HepG2 (cell line): ENCODE measurements around the gene TMEM144. TPM values are rescaled to one million over a fixed set of nuclear protein-coding genes. Genes with fewer than 3 reads are reported as not detected.

Experiments
- AGO1 ChIP-seq: fragments of 200-400 bp; formaldehyde crosslinking; IDR thresholded peaks from 2 replicates; pipeline ENCODE4 v1.6.1; 2017; ENCODE audit warnings: mild to moderate bottlenecking, low read depth, low read length, moderate library complexity; ENCODE audit not compliant: poor library complexity, severe bottlenecking
- DR1 ChIP-seq: sonication (generic); formaldehyde crosslinking; IDR thresholded peaks from 2 replicates; pipeline ENCODE4 v1.8.0; 2021; ENCODE audit warnings: mild to moderate bottlenecking, missing genetic modification reagents, inconsistent platforms
- MEIS2 ChIP-seq: sonication (generic); formaldehyde crosslinking; IDR thresholded peaks from 2 replicates; pipeline ENCODE4 v1.9.0; 2021; ENCODE audit warnings: mild to moderate bottlenecking, missing genetic modification reagents
- NCOA1 ChIP-seq: sonication (generic); formaldehyde crosslinking; IDR thresholded peaks from 2 replicates; pipeline ENCODE4 v1.9.0; 2021; ENCODE audit warnings: missing genetic modification reagents
- SP1 ChIP-seq, 2 experiments: fragments of 450-650 bp in 1 of 2; sonication (generic) in 1 of 2; formaldehyde crosslinking in 1 of 2; IDR thresholded peaks; 2 replicates each; pipeline versions ENCODE4 v1.4.0 to v1.6.1; 2016 to 2020; ENCODE audit warnings: missing genetic modification reagents in 1 of 2
- ZNF350 ChIP-seq: sonication (generic); formaldehyde crosslinking; IDR thresholded peaks from 2 replicates; pipeline ENCODE4 v1.4.0; 2020; ENCODE audit warnings: mild to moderate bottlenecking, low read depth, missing genetic modification reagents, borderline replicate concordance
- ZNF792 ChIP-seq: IDR thresholded peaks from 2 replicates; pipeline ENCODE4 v1.6.1; 2016
- polyA plus RNA-seq, 8 experiments: library from polyadenylated mRNA; depleted of rRNA in 3 of 8; stranded (reverse) in 7 of 8; unstranded in 1 of 8; fragments of >200 nt; fragmentation: Illumina TruSeq in 4 of 8; extraction: Trizol in 4 of 8; gene quantifications; 2 replicates each; pipeline versions ENCODE4 v1.2.1 to v1.2.3, GENCODE V29; 2011 to 2016; ENCODE audit warnings: low read depth in 4 of 8, missing spikeins in 1 of 8, mixed read lengths in 1 of 8; ENCODE audit not compliant: insufficient read depth in 1 of 8
- total RNA-seq, 5 experiments: library from RNA; depleted of rRNA; stranded (reverse); fragments of >200 nt; fragmentation: Illumina TruSeq; extraction: Trizol; gene quantifications; 2 replicates each; pipeline ENCODE4 v1.2.3, GENCODE V29; 2016; ENCODE audit warnings: low read depth in 1 of 5
- TF ChIP-seq, protein P1 (sequence below): IDR thresholded peaks from 2 replicates; pipeline ENCODE4 v1.6.1; 2016; ENCODE audit warnings: missing compliant biosample characterization, missing genetic modification reagents, borderline replicate concordance
- TF ChIP-seq, protein P2 (sequence below): sonication (generic); formaldehyde crosslinking; IDR thresholded peaks from 2 replicates; pipeline ENCODE4 v1.4.0; 2020; ENCODE audit warnings: missing genetic modification reagents, borderline replicate concordance
- TF ChIP-seq, protein P3 (sequence below): sonication (generic); formaldehyde crosslinking; IDR thresholded peaks from 2 replicates; pipeline ENCODE4 v1.5.1; 2020; ENCODE audit warnings: mild to moderate bottlenecking, missing genetic modification reagents, moderate library complexity
- TF ChIP-seq, protein P4 (sequence below): sonication (generic); formaldehyde crosslinking; IDR thresholded peaks from 2 replicates; pipeline ENCODE4 v1.8.0; 2022; ENCODE audit warnings: mild to moderate bottlenecking, missing genetic modification reagents
- TF ChIP-seq, protein P5 (sequence below): sonication (generic); formaldehyde crosslinking; IDR thresholded peaks from 2 replicates; pipeline ENCODE4 v1.5.1; 2020; ENCODE audit warnings: mild to moderate bottlenecking, missing genetic modification reagents

The TMEM144 gene
- total and polyA plus RNA-seq, 2 of the 13 experiments (the other 11 are each of a cell fraction or from before 2014, with no cell fraction given) = 10.9 to 12.3 TPM

DNA sequence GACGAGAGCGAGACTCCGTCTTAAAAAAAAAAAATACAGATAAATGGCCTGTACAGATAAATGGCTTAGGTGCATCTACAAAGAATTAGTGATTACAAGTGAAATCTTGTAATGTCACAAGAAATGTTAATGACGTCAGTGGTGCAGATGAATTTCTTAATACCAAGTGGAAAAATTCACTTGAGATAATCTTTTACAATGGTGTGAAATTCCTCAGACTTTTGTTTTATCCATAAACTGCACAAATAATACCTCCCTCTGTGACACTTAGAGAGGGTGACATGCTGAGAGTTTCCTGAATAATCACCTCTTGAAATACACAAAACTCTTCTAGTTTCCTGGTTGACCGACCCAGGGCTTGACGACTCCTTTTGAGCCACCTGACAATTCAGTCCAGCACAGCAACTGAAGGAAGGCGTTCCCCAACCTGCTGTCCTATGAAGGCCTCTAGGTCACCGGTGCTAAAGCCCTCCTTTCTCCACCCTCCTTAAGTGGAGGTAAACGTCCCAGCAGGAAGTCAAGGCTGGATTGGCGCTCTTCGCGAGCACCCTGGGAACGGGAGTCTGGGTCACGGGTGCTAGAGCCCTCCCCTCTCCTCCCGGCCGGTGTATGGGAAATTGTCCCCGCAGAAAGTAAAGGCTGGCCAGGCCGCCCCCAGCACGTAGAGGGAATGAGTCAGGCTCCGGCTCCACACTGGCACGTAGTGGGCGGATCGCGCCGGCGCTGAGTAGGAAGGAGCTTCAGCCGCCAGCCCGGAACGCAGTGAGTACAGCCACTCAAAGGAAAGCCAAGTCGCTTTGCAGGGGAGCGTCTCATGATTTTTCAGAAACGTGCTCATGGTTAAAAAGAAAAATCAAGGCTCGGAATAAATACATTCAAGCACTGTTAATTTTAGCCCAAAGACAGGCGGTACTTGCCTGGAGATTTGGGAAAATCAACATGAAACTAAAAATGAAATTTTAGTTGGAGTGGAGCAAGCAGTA lies at the start of gene TMEM144 (continued):
- TF ChIP-seq SP1 (IDR thresholded peaks at IDR 0.05) = no peak
- 0 out of 2 replicates have a peak, but pooled peaks have one; percentile 34 for TF ChIP-seq SP1 (CRISPR knock-in tag; IDR thresholded peaks at IDR 0.05)
- TF ChIP-seq, protein P1, sequence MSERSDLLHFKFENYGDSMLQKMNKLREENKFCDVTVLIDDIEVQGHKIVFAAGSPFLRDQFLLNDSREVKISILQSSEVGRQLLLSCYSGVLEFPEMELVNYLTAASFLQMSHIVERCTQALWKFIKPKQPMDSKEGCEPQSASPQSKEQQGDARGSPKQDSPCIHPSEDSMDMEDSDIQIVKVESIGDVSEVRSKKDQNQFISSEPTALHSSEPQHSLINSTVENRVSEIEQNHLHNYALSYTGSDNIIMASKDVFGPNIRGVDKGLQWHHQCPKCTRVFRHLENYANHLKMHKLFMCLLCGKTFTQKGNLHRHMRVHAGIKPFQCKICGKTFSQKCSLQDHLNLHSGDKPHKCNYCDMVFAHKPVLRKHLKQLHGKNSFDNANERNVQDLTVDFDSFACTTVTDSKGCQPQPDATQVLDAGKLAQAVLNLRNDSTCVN (CRISPR knock-in tag) = peak; percentile 25; the same call in 1 of the 2 replicates
- peak; percentile 31; the same call in 1 of the 2 replicates for TF ChIP-seq DR1 (CRISPR knock-in tag)
- peak; percentile 34; the same call in 1 of the 2 replicates for TF ChIP-seq ZNF792 (CRISPR knock-in tag)
- TF ChIP-seq, protein P2, sequence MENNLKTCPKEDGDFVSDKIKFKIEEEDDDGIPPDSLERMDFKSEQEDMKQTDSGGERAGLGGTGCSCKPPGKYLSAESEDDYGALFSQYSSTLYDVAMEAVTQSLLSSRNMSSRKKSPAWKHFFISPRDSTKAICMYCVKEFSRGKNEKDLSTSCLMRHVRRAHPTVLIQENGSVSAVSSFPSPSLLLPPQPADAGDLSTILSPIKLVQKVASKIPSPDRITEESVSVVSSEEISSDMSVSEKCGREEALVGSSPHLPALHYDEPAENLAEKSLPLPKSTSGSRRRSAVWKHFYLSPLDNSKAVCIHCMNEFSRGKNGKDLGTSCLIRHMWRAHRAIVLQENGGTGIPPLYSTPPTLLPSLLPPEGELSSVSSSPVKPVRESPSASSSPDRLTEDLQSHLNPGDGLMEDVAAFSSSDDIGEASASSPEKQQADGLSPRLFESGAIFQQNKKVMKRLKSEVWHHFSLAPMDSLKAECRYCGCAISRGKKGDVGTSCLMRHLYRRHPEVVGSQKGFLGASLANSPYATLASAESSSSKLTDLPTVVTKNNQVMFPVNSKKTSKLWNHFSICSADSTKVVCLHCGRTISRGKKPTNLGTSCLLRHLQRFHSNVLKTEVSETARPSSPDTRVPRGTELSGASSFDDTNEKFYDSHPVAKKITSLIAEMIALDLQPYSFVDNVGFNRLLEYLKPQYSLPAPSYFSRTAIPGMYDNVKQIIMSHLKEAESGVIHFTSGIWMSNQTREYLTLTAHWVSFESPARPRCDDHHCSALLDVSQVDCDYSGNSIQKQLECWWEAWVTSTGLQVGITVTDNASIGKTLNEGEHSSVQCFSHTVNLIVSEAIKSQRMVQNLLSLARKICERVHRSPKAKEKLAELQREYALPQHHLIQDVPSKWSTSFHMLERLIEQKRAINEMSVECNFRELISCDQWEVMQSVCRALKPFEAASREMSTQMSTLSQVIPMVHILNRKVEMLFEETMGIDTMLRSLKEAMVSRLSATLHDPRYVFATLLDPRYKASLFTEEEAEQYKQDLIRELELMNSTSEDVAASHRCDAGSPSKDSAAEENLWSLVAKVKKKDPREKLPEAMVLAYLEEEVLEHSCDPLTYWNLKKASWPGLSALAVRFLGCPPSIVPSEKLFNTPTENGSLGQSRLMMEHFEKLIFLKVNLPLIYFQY (CRISPR knock-in tag) = no peak
- peak; percentile 81; the same call in 1 of the 2 replicates for TF ChIP-seq ZNF350 (CRISPR knock-in tag)
- TF ChIP-seq NCOA1 (CRISPR knock-in tag) = peak; percentile 42; the same call in 1 of the 2 replicates
- TF ChIP-seq, protein P3, sequence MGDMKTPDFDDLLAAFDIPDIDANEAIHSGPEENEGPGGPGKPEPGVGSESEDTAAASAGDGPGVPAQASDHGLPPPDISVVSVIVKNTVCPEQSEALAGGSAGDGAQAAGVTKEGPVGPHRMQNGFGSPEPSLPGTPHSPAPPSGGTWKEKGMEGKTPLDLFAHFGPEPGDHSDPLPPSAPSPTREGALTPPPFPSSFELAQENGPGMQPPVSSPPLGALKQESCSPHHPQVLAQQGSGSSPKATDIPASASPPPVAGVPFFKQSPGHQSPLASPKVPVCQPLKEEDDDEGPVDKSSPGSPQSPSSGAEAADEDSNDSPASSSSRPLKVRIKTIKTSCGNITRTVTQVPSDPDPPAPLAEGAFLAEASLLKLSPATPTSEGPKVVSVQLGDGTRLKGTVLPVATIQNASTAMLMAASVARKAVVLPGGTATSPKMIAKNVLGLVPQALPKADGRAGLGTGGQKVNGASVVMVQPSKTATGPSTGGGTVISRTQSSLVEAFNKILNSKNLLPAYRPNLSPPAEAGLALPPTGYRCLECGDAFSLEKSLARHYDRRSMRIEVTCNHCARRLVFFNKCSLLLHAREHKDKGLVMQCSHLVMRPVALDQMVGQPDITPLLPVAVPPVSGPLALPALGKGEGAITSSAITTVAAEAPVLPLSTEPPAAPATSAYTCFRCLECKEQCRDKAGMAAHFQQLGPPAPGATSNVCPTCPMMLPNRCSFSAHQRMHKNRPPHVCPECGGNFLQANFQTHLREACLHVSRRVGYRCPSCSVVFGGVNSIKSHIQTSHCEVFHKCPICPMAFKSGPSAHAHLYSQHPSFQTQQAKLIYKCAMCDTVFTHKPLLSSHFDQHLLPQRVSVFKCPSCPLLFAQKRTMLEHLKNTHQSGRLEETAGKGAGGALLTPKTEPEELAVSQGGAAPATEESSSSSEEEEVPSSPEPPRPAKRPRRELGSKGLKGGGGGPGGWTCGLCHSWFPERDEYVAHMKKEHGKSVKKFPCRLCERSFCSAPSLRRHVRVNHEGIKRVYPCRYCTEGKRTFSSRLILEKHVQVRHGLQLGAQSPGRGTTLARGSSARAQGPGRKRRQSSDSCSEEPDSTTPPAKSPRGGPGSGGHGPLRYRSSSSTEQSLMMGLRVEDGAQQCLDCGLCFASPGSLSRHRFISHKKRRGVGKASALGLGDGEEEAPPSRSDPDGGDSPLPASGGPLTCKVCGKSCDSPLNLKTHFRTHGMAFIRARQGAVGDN (CRISPR knock-in tag) = peak; percentile 92
- TF ChIP-seq AGO1 = peak; percentile 51
- TF ChIP-seq MEIS2 = peak; percentile 31; the same call in 1 of the 2 replicates
- TF ChIP-seq, protein P4, sequence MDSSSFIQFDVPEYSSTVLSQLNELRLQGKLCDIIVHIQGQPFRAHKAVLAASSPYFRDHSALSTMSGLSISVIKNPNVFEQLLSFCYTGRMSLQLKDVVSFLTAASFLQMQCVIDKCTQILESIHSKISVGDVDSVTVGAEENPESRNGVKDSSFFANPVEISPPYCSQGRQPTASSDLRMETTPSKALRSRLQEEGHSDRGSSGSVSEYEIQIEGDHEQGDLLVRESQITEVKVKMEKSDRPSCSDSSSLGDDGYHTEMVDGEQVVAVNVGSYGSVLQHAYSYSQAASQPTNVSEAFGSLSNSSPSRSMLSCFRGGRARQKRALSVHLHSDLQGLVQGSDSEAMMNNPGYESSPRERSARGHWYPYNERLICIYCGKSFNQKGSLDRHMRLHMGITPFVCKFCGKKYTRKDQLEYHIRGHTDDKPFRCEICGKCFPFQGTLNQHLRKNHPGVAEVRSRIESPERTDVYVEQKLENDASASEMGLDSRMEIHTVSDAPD (CRISPR knock-in tag) = no peak
- TF ChIP-seq, protein P5, sequence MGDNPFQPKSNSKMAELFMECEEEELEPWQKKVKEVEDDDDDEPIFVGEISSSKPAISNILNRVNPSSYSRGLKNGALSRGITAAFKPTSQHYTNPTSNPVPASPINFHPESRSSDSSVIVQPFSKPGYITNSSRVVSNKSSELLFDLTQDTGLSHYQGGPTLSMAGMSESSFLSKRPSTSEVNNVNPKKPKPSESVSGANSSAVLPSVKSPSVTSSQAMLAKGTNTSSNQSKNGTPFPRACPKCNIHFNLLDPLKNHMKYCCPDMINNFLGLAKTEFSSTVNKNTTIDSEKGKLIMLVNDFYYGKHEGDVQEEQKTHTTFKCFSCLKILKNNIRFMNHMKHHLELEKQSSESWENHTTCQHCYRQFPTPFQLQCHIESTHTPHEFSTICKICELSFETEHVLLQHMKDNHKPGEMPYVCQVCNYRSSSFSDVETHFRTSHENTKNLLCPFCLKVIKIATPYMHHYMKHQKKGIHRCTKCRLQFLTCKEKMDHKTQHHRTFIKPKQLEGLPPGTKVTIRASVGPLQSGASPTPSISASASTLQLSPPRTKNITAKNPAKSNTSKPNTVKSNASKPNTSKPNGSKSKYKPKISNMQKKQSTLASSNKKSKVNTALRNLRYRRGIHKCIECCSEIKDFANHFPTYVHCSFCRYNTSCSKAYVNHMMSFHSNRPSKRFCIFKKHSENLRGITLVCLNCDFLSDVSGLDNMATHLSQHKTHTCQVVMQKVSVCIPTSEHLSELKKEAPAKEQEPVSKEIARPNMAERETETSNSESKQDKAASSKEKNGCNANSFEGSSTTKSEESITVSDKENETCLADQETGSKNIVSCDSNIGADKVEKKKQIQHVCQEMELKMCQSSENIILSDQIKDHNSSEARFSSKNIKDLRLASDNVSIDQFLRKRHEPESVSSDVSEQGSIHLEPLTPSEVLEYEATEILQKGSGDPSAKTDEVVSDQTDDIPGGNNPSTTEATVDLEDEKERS (CRISPR knock-in tag) = no peak
